Stimulated activated CD8-positive, alpha-beta memory T cell treated with anti-CD3 and anti-CD28 coated beads, Interleukin-4, amount 100 ng/mL, for 1 hour (primary cell): ENCODE results near the gene SYNM.
"Not testable (repeated sequence)": the region's sequence is repeated elsewhere in the genome, so short reads cannot be mapped to it uniquely, and the experiment has no call there.

Experiments
- DNase-seq, 2 donors: peaks; one replicate each; pipeline ENCODE4 v3.0.0-alpha.2; 2020; ENCODE audit warnings: low read depth in 2 of 2, low spot score in 1 of 2

Gene SYNM, protein sequence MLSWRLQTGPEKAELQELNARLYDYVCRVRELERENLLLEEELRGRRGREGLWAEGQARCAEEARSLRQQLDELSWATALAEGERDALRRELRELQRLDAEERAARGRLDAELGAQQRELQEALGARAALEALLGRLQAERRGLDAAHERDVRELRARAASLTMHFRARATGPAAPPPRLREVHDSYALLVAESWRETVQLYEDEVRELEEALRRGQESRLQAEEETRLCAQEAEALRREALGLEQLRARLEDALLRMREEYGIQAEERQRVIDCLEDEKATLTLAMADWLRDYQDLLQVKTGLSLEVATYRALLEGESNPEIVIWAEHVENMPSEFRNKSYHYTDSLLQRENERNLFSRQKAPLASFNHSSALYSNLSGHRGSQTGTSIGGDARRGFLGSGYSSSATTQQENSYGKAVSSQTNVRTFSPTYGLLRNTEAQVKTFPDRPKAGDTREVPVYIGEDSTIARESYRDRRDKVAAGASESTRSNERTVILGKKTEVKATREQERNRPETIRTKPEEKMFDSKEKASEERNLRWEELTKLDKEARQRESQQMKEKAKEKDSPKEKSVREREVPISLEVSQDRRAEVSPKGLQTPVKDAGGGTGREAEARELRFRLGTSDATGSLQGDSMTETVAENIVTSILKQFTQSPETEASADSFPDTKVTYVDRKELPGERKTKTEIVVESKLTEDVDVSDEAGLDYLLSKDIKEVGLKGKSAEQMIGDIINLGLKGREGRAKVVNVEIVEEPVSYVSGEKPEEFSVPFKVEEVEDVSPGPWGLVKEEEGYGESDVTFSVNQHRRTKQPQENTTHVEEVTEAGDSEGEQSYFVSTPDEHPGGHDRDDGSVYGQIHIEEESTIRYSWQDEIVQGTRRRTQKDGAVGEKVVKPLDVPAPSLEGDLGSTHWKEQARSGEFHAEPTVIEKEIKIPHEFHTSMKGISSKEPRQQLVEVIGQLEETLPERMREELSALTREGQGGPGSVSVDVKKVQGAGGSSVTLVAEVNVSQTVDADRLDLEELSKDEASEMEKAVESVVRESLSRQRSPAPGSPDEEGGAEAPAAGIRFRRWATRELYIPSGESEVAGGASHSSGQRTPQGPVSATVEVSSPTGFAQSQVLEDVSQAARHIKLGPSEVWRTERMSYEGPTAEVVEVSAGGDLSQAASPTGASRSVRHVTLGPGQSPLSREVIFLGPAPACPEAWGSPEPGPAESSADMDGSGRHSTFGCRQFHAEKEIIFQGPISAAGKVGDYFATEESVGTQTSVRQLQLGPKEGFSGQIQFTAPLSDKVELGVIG (N-terminal part only)

DNA sequence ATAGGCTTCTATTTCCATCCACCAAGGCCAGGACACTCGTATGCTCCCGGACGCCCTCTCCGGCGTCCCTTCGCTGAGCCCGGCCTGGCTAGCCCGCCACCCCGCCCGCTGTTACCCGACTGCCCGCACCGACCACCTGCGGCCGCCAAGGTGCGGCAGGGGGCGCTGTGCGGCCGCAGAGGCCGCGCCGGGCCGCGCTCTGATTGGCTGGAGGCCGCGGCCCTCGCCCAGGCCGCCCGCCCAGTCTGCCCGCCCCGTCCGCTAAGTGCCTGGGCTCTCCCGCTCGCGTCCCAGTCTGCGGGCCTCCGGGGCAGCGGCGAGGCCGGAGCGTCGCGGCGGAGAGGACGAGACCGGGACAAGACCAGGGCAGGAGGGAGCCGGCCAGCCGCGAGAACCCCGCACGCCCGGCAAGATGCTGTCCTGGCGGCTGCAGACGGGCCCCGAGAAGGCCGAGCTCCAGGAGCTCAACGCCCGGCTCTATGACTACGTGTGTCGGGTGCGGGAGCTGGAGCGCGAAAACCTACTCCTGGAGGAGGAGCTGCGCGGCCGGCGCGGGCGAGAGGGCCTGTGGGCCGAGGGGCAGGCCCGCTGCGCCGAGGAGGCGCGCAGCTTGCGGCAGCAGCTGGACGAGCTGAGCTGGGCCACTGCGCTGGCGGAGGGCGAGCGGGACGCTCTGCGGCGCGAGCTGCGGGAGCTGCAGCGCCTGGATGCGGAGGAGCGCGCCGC, at the start of gene SYNM:
TSS of gene SYNM (plus strand) at position 293 of the 726 bp plus-strand sequence. CDS start at position 413, 120 bp downstream.
- DNase-seq, result no peak

DNA sequence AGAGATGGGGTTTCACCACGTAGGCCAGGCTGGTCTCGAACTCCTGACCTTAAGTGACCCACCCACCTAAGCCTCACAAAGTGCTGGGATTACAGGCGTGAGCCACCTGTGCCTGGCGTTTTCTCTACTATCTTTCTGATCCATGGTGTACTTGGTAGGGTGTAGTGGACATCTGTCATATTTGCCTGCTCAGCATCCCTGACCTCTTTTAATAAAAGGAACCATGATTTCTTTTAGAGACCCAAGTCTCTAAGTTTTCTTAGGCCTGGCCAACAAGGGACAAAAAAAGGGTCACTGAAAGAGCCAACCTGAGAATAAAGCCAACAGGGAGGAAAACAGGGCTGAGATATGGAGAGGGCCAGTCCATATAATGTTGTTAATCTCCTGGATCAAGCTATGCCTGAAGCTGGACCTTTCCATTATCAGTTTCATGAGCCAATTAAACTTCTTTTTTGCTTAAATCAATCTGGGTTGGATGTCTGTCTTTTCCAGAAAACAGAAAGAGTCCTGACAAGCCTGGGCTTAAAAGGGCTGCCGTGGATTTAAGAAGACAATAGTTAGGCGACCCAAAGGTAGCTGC, 49.2 kb upstream of the SYNM start:
- DNase-seq, result no peak

DNA sequence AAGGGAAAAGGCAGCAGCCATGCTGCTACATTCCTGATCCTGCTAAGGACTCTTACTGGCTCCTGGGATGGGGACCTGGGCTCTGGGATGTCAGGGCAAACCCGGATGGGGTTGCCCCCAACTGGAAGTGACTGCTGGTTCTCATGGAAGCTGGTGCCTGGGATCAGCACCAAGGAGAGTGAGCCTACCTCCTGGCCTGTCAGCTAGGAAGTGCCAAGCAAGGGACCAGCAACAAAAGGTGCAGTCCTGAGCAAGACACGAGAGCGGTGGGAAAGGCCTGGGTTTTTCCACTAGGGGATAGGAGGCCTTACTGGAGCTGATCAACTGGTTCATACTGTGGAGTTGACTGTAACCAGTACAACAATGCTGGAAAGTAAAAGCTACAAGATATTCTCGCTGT, 47.9 kb upstream of the SYNM start:
- DNase-seq, result no peak

DNA sequence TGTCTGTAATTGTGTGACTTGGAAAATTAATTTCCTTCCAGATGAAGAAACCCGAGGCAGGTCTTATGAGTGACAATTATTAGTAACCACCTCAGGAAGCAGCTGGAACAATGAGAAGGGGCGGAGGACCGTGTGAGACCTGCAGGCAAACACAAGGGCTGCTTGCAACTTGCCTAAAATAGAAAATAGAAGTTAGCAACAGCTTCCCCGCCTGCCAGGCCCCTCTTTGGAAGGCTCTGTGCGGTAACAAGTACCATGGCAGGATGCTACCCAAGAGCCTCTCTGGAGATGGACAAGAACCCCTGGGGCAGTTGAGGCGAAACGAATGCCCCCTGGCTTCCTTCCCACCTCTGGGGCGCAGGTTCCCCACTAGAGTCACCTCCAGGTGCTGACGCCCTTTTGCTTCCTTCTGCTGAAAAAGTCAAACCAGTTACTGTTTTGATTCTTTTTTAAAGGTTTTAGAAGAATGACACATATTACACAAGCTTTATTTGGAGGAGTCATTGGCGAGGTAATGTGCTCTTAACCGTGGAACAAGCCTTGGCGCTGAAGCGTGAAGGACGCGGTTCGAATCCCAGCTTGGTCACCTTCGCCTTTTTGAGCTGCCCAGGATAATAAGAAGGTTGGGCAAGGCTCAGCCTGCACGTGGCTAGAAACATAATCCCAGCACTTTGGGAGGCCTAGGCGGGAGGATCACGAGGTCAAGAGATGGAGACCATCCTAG, 47.0 kb upstream of the SYNM start:
- no peak for DNase-seq

DNA sequence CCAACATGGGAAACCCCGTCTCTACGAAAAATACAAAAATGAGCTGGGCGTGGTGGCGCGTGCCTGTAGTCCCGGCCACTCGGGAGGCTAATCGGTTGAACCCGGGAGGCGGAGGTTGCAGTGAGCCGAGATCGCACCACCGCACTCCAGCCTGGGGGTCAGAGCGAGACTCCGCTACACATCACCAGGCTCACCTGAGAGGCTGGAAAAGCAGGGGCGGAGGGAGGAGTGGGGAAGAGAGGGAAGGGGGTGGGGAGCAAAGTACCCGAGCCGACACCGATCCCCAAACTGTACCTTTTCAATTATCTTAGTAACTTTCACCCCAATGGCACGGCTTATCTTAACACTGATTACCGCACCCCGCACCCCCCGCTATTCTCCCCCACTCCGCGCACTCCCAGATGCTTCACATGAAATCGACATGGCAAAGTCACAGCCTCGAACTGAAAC, 46.4 kb upstream of the SYNM start:
- DNase-seq, result no peak

DNA sequence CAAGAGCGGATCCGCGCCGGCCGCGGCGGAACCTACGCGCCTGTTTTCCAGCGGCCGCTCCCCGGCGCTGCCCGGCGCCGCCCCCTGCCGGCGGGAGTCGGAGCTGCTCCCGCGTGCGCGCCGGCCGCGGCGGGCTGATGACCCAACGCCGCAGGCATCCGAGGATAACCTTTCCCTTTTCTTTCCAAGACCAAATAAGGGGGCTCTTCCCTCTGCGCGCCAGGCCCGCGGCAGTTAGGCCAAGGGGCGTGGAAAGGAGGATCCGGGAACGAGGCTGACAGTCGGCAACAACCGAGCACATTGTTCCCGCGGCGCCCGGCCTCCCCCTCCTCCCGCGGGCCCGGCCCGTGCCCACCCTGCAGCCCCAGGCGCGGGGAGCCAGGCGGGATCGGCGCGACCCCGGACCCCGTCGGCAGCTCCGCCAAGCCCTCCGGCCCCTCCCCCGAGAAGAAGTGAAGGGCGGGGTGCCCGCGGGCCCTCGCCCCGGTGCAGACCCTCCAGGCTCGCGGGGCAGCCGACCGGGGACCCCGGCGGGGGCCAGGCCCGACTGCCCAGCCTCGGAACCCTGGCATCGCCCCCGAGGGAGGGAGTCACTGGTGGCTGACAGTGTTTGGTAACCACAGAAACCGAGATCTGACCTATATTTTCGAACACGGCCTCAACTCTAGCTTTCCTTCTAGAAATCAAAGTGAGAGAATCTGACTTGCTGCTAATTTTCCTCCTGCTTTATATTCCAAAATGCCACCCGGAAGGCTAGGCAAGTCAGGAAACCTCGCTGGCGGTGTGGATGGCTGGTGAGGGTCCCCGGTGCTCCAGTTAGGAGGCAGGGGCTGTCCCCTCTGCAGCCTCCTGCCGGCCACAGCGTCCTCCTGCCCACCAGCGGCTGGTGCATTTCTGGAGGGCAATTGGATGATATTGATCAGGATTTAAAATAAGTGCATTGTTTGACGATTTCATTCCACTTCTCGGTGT, 45.6 kb upstream of the SYNM start:
- no peak for DNase-seq

DNA sequence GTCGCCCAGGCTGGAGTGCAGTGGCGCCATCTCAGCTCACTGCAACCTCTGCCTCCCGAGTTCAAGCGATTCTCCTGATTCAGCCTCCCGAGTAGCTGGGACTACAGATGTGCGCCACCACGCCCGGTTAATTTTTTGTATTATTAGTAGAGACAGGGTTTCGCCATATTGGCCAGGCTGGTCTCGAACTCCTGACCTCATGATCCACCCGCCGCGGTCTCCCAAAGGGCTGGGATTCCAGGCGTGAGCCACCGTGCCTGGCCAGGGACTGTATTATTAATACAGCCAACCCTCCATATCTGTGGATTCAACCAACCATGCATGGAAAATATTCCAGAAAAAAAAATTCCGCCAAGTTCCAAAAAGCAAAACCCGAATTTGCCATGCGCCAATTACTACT, 44.7 kb upstream of the SYNM start:
- DNase-seq, result not testable (repeated sequence)

DNA sequence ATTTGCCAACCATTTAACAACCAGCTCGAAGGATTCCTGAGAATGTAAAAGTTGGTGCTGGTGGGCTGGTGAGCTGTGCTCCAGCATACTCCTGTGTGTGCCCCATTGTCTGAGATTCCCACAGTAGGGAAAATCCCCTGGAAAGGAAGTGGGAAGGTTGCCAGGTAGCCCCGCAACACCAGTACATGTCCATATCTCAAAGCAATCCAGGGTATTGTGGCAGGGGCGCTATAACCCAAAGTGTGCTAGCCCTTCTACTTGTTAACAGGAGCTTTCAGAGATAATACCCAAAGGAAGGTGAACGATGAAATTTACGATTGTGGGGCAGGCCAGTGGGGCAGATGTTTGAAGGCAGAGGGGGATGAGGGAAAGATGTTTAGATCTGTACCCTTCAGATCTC, 42.7 kb upstream of the SYNM start:
- no peak for DNase-seq

DNA sequence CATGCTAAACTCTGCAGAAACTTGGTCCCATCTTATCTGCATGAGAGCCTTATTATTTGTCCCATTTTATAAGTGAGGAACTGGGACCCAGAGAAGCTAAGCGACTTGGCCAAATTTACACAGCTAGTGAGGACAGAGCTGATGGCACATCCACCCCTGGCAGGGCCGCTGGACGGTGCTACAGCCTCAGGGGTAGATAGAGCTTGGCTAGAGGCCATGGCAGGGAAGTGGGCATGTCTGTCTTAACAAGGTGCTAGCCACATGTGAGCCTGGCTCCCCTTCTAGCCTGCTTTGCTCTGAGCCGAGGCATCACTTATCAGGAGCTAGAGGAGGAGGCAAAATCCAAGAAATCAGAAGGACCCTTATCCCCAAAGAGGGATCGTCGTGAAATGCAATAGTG, 36.7 kb upstream of the SYNM start:
- no peak for DNase-seq

DNA sequence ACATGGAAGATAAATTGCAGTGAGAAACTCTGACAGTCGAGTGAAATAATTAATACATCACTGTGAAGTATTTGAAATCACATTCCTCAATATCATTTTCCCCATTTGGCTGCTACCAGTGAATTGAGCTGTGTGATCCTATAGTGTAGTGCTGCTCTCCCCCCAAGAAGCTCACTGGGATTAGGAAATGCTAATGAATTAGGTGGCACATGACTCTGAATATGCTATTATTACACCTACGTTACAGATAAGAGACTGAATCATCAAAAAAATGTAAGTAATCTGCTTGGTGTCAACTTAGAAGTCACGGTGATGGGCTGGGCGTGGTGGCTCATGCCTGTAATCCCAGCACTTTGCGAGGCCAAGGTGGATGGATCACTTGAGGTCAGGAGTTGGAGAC, 34.7 kb upstream of the SYNM start:
- no peak for DNase-seq

DNA sequence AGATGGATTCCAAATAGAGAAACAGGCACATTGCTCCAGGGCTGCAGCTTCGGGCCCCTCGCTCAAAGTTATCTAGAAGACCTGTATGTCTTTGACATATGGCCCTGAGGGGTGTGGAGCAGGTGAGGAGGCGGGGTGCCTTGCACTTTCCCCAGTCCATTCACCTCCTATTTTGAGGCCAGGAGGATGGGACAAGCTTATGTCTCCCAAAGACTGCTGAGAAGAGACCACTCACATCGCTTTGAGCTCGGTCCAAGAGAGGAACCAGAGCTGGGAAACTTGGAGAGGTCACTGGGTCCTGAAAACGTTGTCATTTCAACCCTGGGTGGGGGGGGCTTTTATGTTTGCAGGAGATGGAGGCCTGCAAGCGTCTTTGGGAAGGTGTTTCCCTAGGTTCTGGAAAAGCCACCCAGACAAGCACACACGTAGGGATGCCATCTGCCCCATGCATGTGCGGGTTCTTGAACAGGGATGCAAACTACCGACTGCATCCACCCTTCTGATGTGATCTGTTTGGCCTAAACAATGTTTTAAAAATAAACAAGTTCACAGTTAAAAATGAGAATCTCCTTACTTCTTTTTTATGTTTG, 33.7 kb upstream of the SYNM start:
- no peak for DNase-seq

DNA sequence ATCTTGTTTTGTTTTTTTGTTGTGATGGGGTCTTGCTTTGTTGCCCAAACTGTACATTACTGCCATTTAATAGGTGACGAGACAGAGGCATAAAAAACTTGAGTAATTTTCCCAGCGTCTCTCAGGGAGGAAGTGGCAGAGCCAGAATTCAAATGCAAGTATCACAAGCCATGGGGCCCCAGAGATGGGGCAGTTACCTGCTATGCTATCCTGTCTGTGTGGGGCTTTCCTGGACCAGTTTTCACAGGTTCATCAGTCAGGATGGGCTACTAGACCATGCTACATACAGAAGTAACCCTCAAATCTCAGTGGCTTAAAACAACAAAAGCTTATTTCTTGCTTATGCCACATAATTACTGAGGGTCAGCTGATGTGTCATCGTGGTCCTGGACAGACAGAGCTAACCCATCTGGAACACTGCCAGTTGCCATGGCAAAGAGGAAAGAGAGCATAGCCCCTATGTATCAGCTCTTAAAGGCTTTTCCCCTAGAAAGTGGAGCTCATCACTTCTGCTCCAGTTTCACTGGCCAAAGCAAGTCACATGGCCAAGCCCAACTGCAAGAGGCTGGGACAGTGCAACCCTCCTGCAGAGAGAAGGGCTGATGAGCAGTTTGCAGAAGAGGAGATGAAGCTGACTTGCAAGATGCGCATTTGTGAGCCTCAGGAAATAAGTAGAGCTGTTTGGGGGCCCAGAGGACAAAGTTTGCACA, 31.7 kb upstream of the SYNM start:
- DNase-seq, result no peak

DNA sequence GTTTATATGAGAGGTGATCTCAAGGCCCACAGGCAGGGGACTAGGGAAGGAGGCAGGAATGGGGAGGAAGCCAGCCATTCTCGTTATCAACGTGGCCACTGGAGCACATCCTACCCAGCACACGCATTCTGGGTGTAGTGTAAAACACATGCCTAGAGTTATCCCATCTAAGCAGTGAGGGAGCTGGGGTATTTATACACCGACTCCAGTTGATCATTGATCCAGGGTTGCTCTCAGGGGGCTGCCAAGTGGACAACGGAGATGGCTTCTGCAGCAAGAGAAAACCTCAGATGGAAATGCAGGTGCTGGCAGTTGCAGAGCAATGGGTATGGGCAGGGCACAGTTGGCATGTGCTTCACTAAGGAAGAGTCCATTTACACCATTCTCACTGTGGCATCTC, 30.4 kb upstream of the SYNM start:
- DNase-seq, result no peak

DNA sequence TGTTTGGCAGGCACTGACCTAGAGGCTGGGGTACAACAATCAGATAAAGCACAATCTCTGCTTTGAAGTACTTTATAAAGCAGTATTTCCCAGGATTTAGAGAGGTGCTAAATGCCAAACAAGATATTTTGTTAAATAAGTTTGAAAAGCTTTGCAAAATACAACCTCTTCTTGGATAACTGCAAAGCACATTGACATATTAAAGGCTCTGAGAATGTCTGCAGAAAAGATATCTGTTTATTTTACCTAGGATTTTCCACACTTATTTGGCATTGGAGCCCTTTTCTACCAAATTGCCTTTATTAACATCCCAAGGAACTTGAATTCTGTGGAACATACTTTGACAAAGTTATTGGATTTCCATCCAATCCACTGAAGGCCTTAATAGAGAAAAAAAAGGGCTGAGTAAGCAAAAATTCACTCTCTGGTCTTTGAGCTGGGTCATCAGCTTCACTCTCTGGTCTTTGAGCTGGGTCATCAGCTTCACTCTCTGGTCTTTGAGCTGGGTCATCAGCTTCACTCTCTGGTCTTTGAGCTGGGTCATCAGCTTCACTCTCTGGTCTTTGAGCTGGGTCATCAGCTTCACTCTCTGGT, 29.7 kb upstream of the SYNM start:
- not testable (repeated sequence) for DNase-seq

DNA sequence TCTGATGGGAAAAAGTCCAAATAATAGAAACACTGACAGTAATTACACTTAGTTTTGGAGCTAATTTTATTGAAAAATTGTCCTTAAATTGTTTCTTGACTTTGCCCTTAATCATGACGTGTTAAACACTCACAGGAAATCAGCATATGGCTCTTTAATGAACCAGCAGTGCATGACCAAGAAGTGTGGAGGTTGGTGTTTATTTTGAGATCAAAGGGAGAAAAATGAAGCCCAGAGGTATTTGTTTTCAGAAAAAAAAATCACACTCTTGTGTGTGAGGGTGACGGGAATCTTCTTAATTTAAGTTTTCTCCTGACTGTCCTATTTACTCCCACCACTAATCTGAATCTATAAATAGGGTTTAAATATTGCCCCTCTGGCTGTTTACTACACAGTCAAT, 28.8 kb upstream of the SYNM start:
- DNase-seq, result no peak

DNA sequence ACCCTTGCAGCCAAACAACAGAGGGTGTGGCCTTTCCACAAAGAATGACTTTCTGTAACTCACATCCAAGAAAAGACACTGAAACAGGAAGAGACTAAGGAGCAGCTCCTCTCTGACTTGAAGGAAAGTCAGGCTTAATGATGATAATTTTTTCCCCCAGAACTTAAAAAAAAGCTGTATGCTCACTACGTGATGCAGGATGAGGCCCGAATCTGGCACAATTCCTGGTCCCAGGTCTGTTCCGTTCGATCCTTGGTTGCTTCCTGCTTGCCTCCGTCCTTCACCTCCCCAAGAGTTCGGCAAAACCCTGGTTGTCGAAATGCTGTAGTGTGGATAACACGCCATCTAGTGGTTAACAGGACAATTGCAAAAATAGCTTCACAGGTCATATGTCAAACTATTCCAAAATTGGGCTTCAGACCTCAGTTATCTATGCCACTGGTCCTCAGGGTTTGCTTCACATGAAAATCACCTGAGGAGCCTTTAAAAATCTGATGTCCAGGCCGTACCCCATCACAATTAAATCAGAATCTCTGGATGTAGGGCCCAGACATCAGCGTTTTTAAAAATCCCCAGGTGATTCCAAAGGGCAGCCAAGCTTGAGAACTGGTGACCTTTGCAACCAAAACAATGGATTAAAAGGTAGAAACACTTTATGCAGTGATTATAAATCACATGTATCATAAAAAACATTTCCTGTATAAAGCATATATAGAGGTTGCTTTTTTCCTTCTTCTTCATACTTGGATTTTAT, 28.1 kb upstream of the SYNM start:
- DNase-seq, result no peak
